Cardiac septum (tissue), 1 donor: ENCODE data around the gene EFCAB9. TPM values are rescaled to one million over a fixed set of nuclear protein-coding genes. Genes with fewer than 3 reads are reported as not detected.
"Not testable (repeated sequence)": the region's sequence is repeated elsewhere in the genome, so short reads cannot be mapped to it uniquely, and the experiment has no call there.

Source experiments
- DNase-seq: peaks from one replicate; pipeline ENCODE4 v3.0.0-alpha.2; 2020; ENCODE audit warnings: low spot score
- intact Hi-C: fragments of 100-400 bp; cut with DNase I; formaldehyde crosslinking; loops from one replicate; pipeline ENCODE4 v1.14.0; 2022
- total RNA-seq: library from RNA; stranded (reverse); fragmentation: NEBNext Ultra II Directional; extraction: Animal tissue kit (Norgen Biotek cat#: 25700); gene quantifications from one replicate; pipeline ENCODE4 v1.2.1, GENCODE V29; 2021
- donor health status: DM: no; HTN: no; CAD: no.

EFCAB9 gene
- total RNA-seq, 1 donor from 2014 or later = not detected

GRCh38 chr5:172186114-172186695 is 7.8 kb upstream of the EFCAB9 start:
- no peak for DNase-seq
- intact Hi-C loops = loop anchor here (5.0 to 10.0 kb wide), 2 partner anchors 259 to 274 kb away; no protein-coding TSS in a partner anchor

- DNase-seq = peak; percentile 88
- intact Hi-C loops = loop anchor here (1.0 to 10.0 kb wide), 6 partner anchors 76 to 275 kb away; partner anchors contain the start of gene FBXW11
Observed at GRCh38 chr5:172187118-172188032, 6.6 kb upstream of the EFCAB9 start.

- peak; percentile 95 for DNase-seq
- intact Hi-C loops = loop anchor here (1.0 to 10.0 kb wide), 5 partner anchors 81 to 276 kb away; partner anchors contain the start of gene FBXW11
Observed at GRCh38 chr5:172188033-172188892, 5.7 kb upstream of the EFCAB9 start, which contains the start of gene STK10. TSS of gene STK10 (minus strand) at chr5:172188224. CDS start at chr5:172188042, 182 bp downstream.

- DNase-seq = peak; percentile 53
- intact Hi-C loops = loop anchor here (1.0 to 10.0 kb wide), 5 partner anchors 82 to 277 kb away; partner anchors contain the start of gene FBXW11
Observed at GRCh38 chr5:172188893-172189692, 4.9 kb upstream of the EFCAB9 start.

- no peak for DNase-seq
- intact Hi-C loops = loop anchor here (2.0 to 10.0 kb wide), 4 partner anchors 95 to 277 kb away; partner anchors contain the start of gene FBXW11
Observed at GRCh38 chr5:172189693-172190296, 4.2 kb upstream of the EFCAB9 start.

GRCh38 chr5:172194985-172195774 is 1.2 kb downstream of the EFCAB9 start:
- intact Hi-C loops = no loop called here

GRCh38 chr5:172197775-172198174 is 3.8 kb downstream of the EFCAB9 start:
- DNase-seq, intact Hi-C loops: not testable (repeated sequence)

More at GRCh38 chr5:172194985-172195774, 1.2 kb downstream of the EFCAB9 start:
- no peak for DNase-seq

GRCh38 chr5:172199446-172199845 is 5.5 kb downstream of the EFCAB9 start:
- no peak for DNase-seq
- intact Hi-C loops = no loop called here

GRCh38 chr5:172200476-172200875 is 6.5 kb downstream of the EFCAB9 start:
- no peak for DNase-seq
- intact Hi-C loops = no loop called here

- intact Hi-C loops, DNase-seq: not testable (repeated sequence)
Observed at GRCh38 chr5:172205984-172206383, 12.0 kb downstream of the EFCAB9 start.

- no peak for DNase-seq
- intact Hi-C loops = no loop called here
Observed at GRCh38 chr5:172207511-172207910, 13.5 kb downstream of the EFCAB9 start.

GRCh38 chr5:172209714-172210113 is 15.7 kb downstream of the EFCAB9 start:
- intact Hi-C loops = no loop called here
- no peak for DNase-seq

- no peak for DNase-seq
- intact Hi-C loops = no loop called here
Observed at GRCh38 chr5:172211676-172212075, 17.7 kb downstream of the EFCAB9 start.

GRCh38 chr5:172213126-172213525 is 19.2 kb downstream of the EFCAB9 start:
- intact Hi-C loops = no loop called here
- DNase-seq = no peak

- intact Hi-C loops = no loop called here
- no peak for DNase-seq
Observed at GRCh38 chr5:172216345-172216744, 22.4 kb downstream of the EFCAB9 start.

GRCh38 chr5:172219296-172219695 is 25.3 kb downstream of the EFCAB9 start:
- intact Hi-C loops = no loop called here
- DNase-seq = no peak
